RWPE2 (cell line): ENCODE results near the gene DHX57.
A peak's percentile ranks its signal among the peaks of the same experiment; 100 is the strongest.
"Not testable (repeated sequence)": the region's sequence is repeated elsewhere in the genome, so short reads cannot be mapped to it uniquely, and the experiment has no call there.

ENCODE experiments used
- ATAC-seq: fragments of 200-7000 bp; cut with Tn5 transposase; 3 replicates; pipeline ENCODE4 v1.9.1; 2021; ENCODE audit warnings: low read depth
- DNase-seq: peaks from one replicate; pipeline ENCODE4 v3.0.0-alpha.2; 2020; ENCODE audit warnings: low spot score
- H3K27ac ChIP-seq: fragments of 450-650 bp; 2 replicates; pipeline ENCODE4 v1.5.1; 2017; ENCODE audit warnings: mild to moderate bottlenecking; ENCODE audit not compliant: poor library complexity, severe bottlenecking
- H3K27me3 ChIP-seq: fragments of 250-450 bp; sonication (Bioruptor Pico); 2 replicates; pipeline ENCODE4 v1.5.1; 2021; ENCODE audit warnings: mild to moderate bottlenecking, moderate library complexity; ENCODE audit not compliant: insufficient read depth, poor library complexity, severe bottlenecking
- H3K36me3 ChIP-seq: fragments of 250-450 bp; sonication (Bioruptor Pico); 2 replicates; pipeline ENCODE4 v1.5.1; 2020; ENCODE audit warnings: low read depth, mild to moderate bottlenecking, moderate library complexity
- H3K4me1 ChIP-seq: fragments of 250-450 bp; sonication (Bioruptor Pico); 2 replicates; pipeline ENCODE4 v1.5.1; 2021; ENCODE audit warnings: mild to moderate bottlenecking, moderate library complexity; ENCODE audit not compliant: insufficient read depth, poor library complexity, severe bottlenecking
- H3K4me3 ChIP-seq: fragments of 250-450 bp; sonication (Bioruptor Pico); 2 replicates; pipeline ENCODE4 v1.5.1; 2021; ENCODE audit warnings: mild to moderate bottlenecking, moderate library complexity; ENCODE audit not compliant: severe bottlenecking
- H3K9me3 ChIP-seq: fragments of 250-450 bp; sonication (Bioruptor Pico); 2 replicates; pipeline ENCODE4 v1.5.1; 2021; ENCODE audit warnings: mild to moderate bottlenecking, moderate library complexity; ENCODE audit not compliant: severe bottlenecking
- TF ChIP-seq, protein P1 (sequence below): fragments of 450-650 bp; IDR thresholded peaks from one replicate; pipeline ENCODE4 v1.5.1; 2017; ENCODE audit warnings: mild to moderate bottlenecking, moderate library complexity; ENCODE audit not compliant: poor library complexity, severe bottlenecking

DHX57 gene

DNA sequence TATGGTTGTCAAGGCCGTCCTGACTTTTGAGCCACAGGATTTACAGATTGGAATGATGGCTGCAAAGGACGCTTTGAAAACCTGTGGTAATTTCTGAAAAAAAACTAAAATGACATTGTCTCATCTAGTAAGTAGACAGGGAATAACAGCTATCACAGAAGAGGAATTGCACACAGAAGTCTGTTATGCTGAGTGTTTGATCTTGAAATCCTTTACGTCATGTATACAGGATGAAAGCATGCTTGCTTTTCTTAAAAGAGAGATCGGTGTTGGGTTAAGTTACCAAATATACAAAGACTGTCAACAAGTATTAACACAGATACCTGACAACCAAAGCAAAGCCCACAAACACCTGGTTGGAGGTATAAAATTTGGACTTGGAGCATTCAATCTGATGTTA lies 112.0 kb downstream of the DHX57 start:
- Histone ChIP-seq H3K9me3 (no peaks in the 10 kb centered on the region), H3K4me1 (peaks cover 20% of the 10 kb centered on the region), H3K27me3 (no peaks in the 10 kb centered on the region), H3K27ac (no peak overlapping the region), H3K4me3 (no peak overlapping the region), H3K36me3 (no peaks in the 10 kb centered on the region)
- DNase-seq: no peak
- TF ChIP-seq, protein P1, sequence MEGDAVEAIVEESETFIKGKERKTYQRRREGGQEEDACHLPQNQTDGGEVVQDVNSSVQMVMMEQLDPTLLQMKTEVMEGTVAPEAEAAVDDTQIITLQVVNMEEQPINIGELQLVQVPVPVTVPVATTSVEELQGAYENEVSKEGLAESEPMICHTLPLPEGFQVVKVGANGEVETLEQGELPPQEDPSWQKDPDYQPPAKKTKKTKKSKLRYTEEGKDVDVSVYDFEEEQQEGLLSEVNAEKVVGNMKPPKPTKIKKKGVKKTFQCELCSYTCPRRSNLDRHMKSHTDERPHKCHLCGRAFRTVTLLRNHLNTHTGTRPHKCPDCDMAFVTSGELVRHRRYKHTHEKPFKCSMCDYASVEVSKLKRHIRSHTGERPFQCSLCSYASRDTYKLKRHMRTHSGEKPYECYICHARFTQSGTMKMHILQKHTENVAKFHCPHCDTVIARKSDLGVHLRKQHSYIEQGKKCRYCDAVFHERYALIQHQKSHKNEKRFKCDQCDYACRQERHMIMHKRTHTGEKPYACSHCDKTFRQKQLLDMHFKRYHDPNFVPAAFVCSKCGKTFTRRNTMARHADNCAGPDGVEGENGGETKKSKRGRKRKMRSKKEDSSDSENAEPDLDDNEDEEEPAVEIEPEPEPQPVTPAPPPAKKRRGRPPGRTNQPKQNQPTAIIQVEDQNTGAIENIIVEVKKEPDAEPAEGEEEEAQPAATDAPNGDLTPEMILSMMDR: no peak
- no peak for ATAC-seq

DNA sequence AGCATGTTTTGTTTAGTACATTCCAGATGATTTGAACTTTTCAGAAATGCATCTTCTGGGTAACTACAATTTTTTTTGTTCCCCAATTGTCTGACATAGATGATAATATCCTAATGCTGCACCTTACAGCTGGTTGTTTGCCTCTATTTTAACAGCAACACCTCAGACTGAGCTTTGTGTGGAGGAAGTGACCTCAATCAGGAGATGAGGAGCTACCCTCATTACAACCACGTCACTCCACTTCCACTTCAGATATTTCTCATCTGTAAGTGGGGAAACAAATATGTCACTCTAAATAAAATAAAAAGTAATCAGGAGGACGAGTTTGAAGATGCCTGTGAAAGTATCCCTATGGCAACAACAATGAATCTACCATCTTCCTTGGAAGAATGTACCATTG lies 112.5 kb downstream of the DHX57 start:
- no peak for DNase-seq
- Histone ChIP-seq H3K4me3 (no peak overlapping the region), H3K27me3 (no peaks in the 10 kb centered on the region), H3K4me1 (peaks cover 20% of the 10 kb centered on the region), H3K36me3 (no peaks in the 10 kb centered on the region), H3K27ac (no peak overlapping the region), H3K9me3 (no peaks in the 10 kb centered on the region)
- no peak for ATAC-seq
- TF ChIP-seq, protein P1: no peak

DNA sequence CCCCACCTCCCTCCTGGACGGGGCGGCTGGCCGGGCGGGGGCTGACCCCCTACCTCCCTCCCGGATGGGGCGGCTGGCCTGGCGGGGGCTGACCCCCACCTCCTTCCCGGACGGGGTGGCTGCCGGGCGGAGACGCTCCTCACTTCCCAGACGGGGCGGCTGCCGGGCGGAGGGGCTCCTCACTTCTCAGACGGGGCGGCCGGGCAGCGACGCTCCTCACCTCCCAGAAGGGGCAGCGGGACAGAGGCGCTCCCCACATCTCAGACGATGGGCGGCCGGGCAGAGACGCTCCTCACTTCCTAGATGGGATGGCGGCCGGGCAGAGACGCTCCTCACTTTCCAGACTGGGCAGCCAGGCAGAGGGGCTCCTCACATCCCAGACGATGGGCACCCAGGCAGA lies 119.8 kb downstream of the DHX57 start:
- H3K9me3 ChIP-seq, H3K4me1 ChIP-seq, DNase-seq, H3K27me3 ChIP-seq, H3K36me3 ChIP-seq, H3K4me3 ChIP-seq, H3K27ac ChIP-seq, ATAC-seq: not testable (repeated sequence)

DNA sequence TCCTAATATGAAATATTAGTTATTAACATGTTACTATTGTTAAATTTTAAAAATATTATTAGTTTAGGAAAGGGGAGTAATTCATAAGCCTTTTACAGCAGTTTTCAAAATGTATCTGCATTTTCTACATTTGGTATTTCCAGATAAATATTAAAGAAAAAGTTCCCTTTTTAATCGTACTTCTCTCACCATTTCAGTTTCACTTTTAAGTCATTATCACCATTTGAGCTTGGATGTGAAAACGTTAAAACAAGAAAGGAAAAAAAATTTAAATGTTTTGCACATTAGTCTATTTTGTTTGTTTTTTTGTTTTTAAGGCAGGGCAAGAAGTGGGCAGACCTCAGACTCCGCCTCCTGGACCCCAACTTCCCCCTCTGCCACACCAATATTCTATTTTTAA lies 121.2 kb downstream of the DHX57 start:
- Histone ChIP-seq H3K9me3 (no peaks in the 10 kb centered on the region), H3K27ac (no peak overlapping the region), H3K27me3 (no peaks in the 10 kb centered on the region), H3K36me3 (peaks cover 7% of the 10 kb centered on the region), H3K4me3 (peak overlapping the region; percentile 12), H3K4me1 (peaks cover 7% of the 10 kb centered on the region)
- ATAC-seq (no peak), DNase-seq (no peak)
- TF ChIP-seq, protein P1: no peak

DNA sequence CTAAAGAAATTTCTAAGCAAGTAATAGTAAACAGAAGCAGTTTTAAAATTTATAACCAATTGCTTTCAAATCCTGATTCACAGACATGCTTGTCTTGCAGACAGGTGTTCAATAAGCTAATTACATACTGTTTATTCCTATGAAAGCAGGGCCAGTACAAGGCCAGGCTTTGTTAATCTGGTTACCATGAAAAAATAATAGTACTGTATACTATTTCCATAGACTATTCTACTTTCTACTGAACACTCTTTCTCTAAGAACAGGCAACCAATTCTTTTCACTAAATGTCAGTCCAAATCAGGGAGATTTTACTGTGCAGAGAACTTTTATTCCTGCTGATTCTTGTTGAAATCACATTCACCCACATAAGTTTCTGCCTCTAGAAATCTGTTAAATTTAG lies 121.7 kb downstream of the DHX57 start:
- no peak for DNase-seq
- Histone ChIP-seq H3K9me3 (no peaks in the 10 kb centered on the region), H3K27me3 (no peaks in the 10 kb centered on the region), H3K4me3 (no peak overlapping the region), H3K36me3 (peaks cover 12% of the 10 kb centered on the region), H3K4me1 (peaks cover 11% of the 10 kb centered on the region), H3K27ac (no peak overlapping the region)
- TF ChIP-seq, protein P1: no peak
- no peak for ATAC-seq
